Activated CD4-positive, alpha-beta memory T cell treated with anti-CD3 and anti-CD28 coated beads, Interleukin-2, amount 10 ng/mL, durations not matched to agents 7 days and 5 days (primary cell): ENCODE results near the gene SLMAP. TPM values are rescaled to one million over a fixed set of nuclear protein-coding genes. Genes with fewer than 3 reads are reported as not detected.
A peak's percentile ranks its signal among the peaks of the same experiment; 100 is the strongest.

Experiments used
- CTCF ChIA-PET: fragments of 350-600 bp; sonication (Branson Sonifier 250); formaldehyde crosslinking; loops from one replicate; lab custom pipeline; 2021; ENCODE audit warnings: antibody characterized with exemption, inconsistent platforms; lab: Charles Lee
- POLR2A ChIA-PET: fragments of 350-600 bp; sonication (Branson Sonifier 250); formaldehyde crosslinking; loops from one replicate; lab custom pipeline; 2021; ENCODE audit warnings: antibody characterized with exemption; lab: Charles Lee
- DNase-seq: peaks from one replicate; pipeline ENCODE4 v3.0.0-alpha.2; 2020
- H3K27ac Mint-ChIP-seq: one replicate; pipeline ENCODE4 v1.8.0; 2021; ENCODE audit warnings: mild to moderate bottlenecking, mixed read lengths
- H3K27me3 Mint-ChIP-seq: one replicate; pipeline ENCODE4 v1.8.0; 2021; ENCODE audit warnings: mixed read lengths
- H3K36me3 Mint-ChIP-seq: one replicate; pipeline ENCODE4 v1.8.0; 2021; ENCODE audit warnings: low read depth, mixed read lengths
- H3K4me1 Mint-ChIP-seq: one replicate; pipeline ENCODE4 v1.8.0; 2021; ENCODE audit warnings: mixed read lengths
- H3K4me3 Mint-ChIP-seq: one replicate; pipeline ENCODE4 v1.8.0; 2021; ENCODE audit warnings: mild to moderate bottlenecking, mixed read lengths
- H3K9me3 Mint-ChIP-seq: one replicate; pipeline ENCODE4 v1.8.0; 2021; ENCODE audit warnings: mixed read lengths
- total RNA-seq, 2 experiments: library from RNA; stranded (reverse); gene quantifications; one replicate each; pipeline ENCODE4 v1.2.3, GENCODE V29; 2021

The SLMAP gene
- total RNA-seq, 2 experiments from 2014 or later, result 53.4 to 55.6 TPM

- ChIA-PET CTCF (interaction anchor here (1.1 kb wide), 1 partner anchor 123 kb away, joined by 3 read pairs; no protein-coding TSS in a partner anchor), POLR2A (interaction anchor here (0.7 to 2.1 kb wide), 5 partner anchors 29 to 201 kb away, joined by 3 to 9 read pairs (median 3); partner anchors contain the start of genes ARF4 and PDE12)
- Mint-ChIP-seq H3K27ac (no peak overlapping the region), H3K27me3 (peaks cover 4% of the 10 kb centered on the region), H3K4me1 (peaks cover 50% of the 10 kb centered on the region), H3K4me3 (peak overlapping the region; percentile 97), H3K36me3 (peaks cover 38% of the 10 kb centered on the region), H3K9me3 (no peaks in the 10 kb centered on the region)
- no peak for DNase-seq
Observed at GRCh38 chr3:57757642-57758297, 1.7 kb downstream of the SLMAP start.

- DNase-seq, result no peak
- ChIA-PET POLR2A (interaction anchor here (0.6 to 2.1 kb wide), 5 partner anchors 30 to 531 kb away, joined by 3 to 9 read pairs (median 3); partner anchors contain the start of genes ARF4 and PDE12), CTCF (interaction anchor here (0.8 to 1.1 kb wide), 2 partner anchors 94 to 124 kb away, joined by 3 read pairs; no protein-coding TSS in a partner anchor)
- H3K27ac Mint-ChIP-seq, result no peak overlapping the region
- H3K4me1 Mint-ChIP-seq, result peaks cover 57% of the 10 kb centered on the region
- peaks cover 3% of the 10 kb centered on the region for H3K27me3 Mint-ChIP-seq
- no peak overlapping the region for H3K4me3 Mint-ChIP-seq
- no peaks in the 10 kb centered on the region for H3K9me3 Mint-ChIP-seq
- H3K36me3 Mint-ChIP-seq, result peaks cover 45% of the 10 kb centered on the region
Observed at GRCh38 chr3:57758686-57759085, 2.6 kb downstream of the SLMAP start.

GRCh38 chr3:57764794-57765193, 8.7 kb downstream of the SLMAP start:
- no peak overlapping the region for H3K27ac Mint-ChIP-seq
- peaks cover 34% of the 10 kb centered on the region for H3K4me1 Mint-ChIP-seq

GRCh38 chr3:57768595-57768994, 12.5 kb downstream of the SLMAP start:
- CTCF ChIA-PET, result no interaction called here
- Mint-ChIP-seq H3K4me3 (no peak overlapping the region), H3K36me3 (peaks cover 46% of the 10 kb centered on the region), H3K27ac (no peak overlapping the region), H3K4me1 (peaks cover 16% of the 10 kb centered on the region), H3K27me3 (no peaks in the 10 kb centered on the region), H3K9me3 (no peaks in the 10 kb centered on the region)
- DNase-seq, result no peak
- POLR2A ChIA-PET, result no interaction called here

More at GRCh38 chr3:57764794-57765193, 8.7 kb downstream of the SLMAP start:
- Mint-ChIP-seq H3K27me3 (no peaks in the 10 kb centered on the region), H3K4me3 (no peak overlapping the region), H3K9me3 (no peaks in the 10 kb centered on the region), H3K36me3 (peaks cover 52% of the 10 kb centered on the region)
- CTCF ChIA-PET, result no interaction called here
- DNase-seq, result no peak
- POLR2A ChIA-PET, result interaction anchor here (1.3 kb wide), 1 partner anchor 9 kb away, joined by 4 read pairs; the partner anchor contains the start of gene SLMAP

- POLR2A ChIA-PET, result interaction anchor here (1.5 kb wide), 1 partner anchor 14 kb away, joined by 5 read pairs; the partner anchor contains the start of gene SLMAP
- H3K27me3 Mint-ChIP-seq, result no peaks in the 10 kb centered on the region
- CTCF ChIA-PET, result no interaction called here
- H3K27ac Mint-ChIP-seq, result no peak overlapping the region
- no peak for DNase-seq
- H3K9me3 Mint-ChIP-seq, result no peaks in the 10 kb centered on the region
- peaks cover 9% of the 10 kb centered on the region for H3K4me1 Mint-ChIP-seq
- H3K36me3 Mint-ChIP-seq, result peaks cover 33% of the 10 kb centered on the region
- H3K4me3 Mint-ChIP-seq, result no peak overlapping the region
Observed at GRCh38 chr3:57770009-57770827, 14.1 kb downstream of the SLMAP start.

- Mint-ChIP-seq H3K4me1 (peaks cover 4% of the 10 kb centered on the region), H3K4me3 (no peak overlapping the region), H3K27ac (no peak overlapping the region), H3K27me3 (no peaks in the 10 kb centered on the region), H3K36me3 (peaks cover 22% of the 10 kb centered on the region), H3K9me3 (no peaks in the 10 kb centered on the region)
- ChIA-PET POLR2A (interaction anchor here (1.2 kb wide), 1 partner anchor 26 kb away, joined by 3 read pairs; no protein-coding TSS in a partner anchor), CTCF (no interaction called here)
- no peak for DNase-seq
Observed at GRCh38 chr3:57772251-57772650, 16.1 kb downstream of the SLMAP start.

- ChIA-PET POLR2A (interaction anchor here (1.2 kb wide), 1 partner anchor 85 kb away, joined by 3 read pairs; the partner anchor contains the start of gene DENND6A), CTCF (no interaction called here)
- DNase-seq, result no peak
- Mint-ChIP-seq H3K9me3 (no peaks in the 10 kb centered on the region), H3K27me3 (no peaks in the 10 kb centered on the region), H3K4me3 (no peak overlapping the region), H3K36me3 (peaks cover 6% of the 10 kb centered on the region), H3K27ac (no peak overlapping the region), H3K4me1 (peaks cover 3% of the 10 kb centered on the region)
Observed at GRCh38 chr3:57777774-57778173, 21.7 kb downstream of the SLMAP start.

GRCh38 chr3:57778494-57778893, 22.4 kb downstream of the SLMAP start:
- H3K27me3 Mint-ChIP-seq, result no peaks in the 10 kb centered on the region
- H3K27ac Mint-ChIP-seq, result no peak overlapping the region
- no peak for DNase-seq
- H3K9me3 Mint-ChIP-seq, result no peaks in the 10 kb centered on the region
- POLR2A ChIA-PET, result interaction anchor here (1.2 kb wide), 1 partner anchor 85 kb away, joined by 3 read pairs; the partner anchor contains the start of gene DENND6A
- H3K36me3 Mint-ChIP-seq, result peaks cover 10% of the 10 kb centered on the region
- H3K4me1 Mint-ChIP-seq, result peaks cover 3% of the 10 kb centered on the region
- H3K4me3 Mint-ChIP-seq, result no peak overlapping the region
- CTCF ChIA-PET, result interaction anchor here (0.7 kb wide), 1 partner anchor 662 kb away, joined by 3 read pairs; no protein-coding TSS in a partner anchor

- no peak overlapping the region for H3K27ac Mint-ChIP-seq
- H3K9me3 Mint-ChIP-seq, result no peaks in the 10 kb centered on the region
- no peak for DNase-seq
- H3K36me3 Mint-ChIP-seq, result peaks cover 10% of the 10 kb centered on the region
- H3K27me3 Mint-ChIP-seq, result no peaks in the 10 kb centered on the region
- ChIA-PET CTCF (interaction anchor here (0.7 kb wide), 3 partner anchors 112 to 394 kb away, joined by 3 read pairs; no protein-coding TSS in a partner anchor), POLR2A (no interaction called here)
- H3K4me1 Mint-ChIP-seq, result peaks cover 3% of the 10 kb centered on the region
- H3K4me3 Mint-ChIP-seq, result no peak overlapping the region
Observed at GRCh38 chr3:57779666-57780065, 23.6 kb downstream of the SLMAP start.

- CTCF ChIA-PET, result no interaction called here
Observed at GRCh38 chr3:57783186-57784088, 27.3 kb downstream of the SLMAP start.

GRCh38 chr3:57784089-57784735, 28.1 kb downstream of the SLMAP start:
- peaks cover 10% of the 10 kb centered on the region for H3K36me3 Mint-ChIP-seq

More at GRCh38 chr3:57783186-57784088, 27.3 kb downstream of the SLMAP start:
- H3K27ac Mint-ChIP-seq, result no peak overlapping the region
- POLR2A ChIA-PET, result no interaction called here
- no peak for DNase-seq
- H3K9me3 Mint-ChIP-seq, result no peaks in the 10 kb centered on the region
- peaks cover 10% of the 10 kb centered on the region for H3K36me3 Mint-ChIP-seq
- no peaks in the 10 kb centered on the region for H3K27me3 Mint-ChIP-seq
- no peak overlapping the region for H3K4me3 Mint-ChIP-seq
- H3K4me1 Mint-ChIP-seq, result peaks cover 2% of the 10 kb centered on the region

More at GRCh38 chr3:57784089-57784735, 28.1 kb downstream of the SLMAP start:
- CTCF ChIA-PET, result no interaction called here
- DNase-seq, result no peak
- no peaks in the 10 kb centered on the region for H3K27me3 Mint-ChIP-seq
- H3K4me3 Mint-ChIP-seq, result no peak overlapping the region
- POLR2A ChIA-PET, result no interaction called here
- H3K4me1 Mint-ChIP-seq, result no peaks in the 10 kb centered on the region
- no peak overlapping the region for H3K27ac Mint-ChIP-seq
- no peaks in the 10 kb centered on the region for H3K9me3 Mint-ChIP-seq
